PC-9 (cell line): ENCODE measurements around the gene SETD4. TPM values are rescaled to one million over a fixed set of nuclear protein-coding genes. Genes with fewer than 3 reads are reported as not detected.

ENCODE experiments used
- Bru-seq: library from RNA; stranded (reverse); fragments of 400-500 nt; gene quantifications from one replicate; lab custom pipeline; 2021; lab: Mats Ljungman, UMichigan
- BruChase-seq, 2 experiments: library from RNA; stranded (reverse); fragments of 400-500 nt; gene quantifications; one replicate each; lab custom pipeline; 2021; lab: Mats Ljungman, UMichigan
- BruUV-seq: library from RNA; stranded (reverse); fragments of 400-500 nt; replicated peaks from 2 replicates; lab custom pipeline; 2021; lab: Mats Ljungman, UMichigan
- CTCF ChIA-PET: fragments of 300-600 bp; sonication (Branson Sonifier 250); formaldehyde crosslinking; loops from one replicate; lab custom pipeline; 2022; ENCODE audit warnings: antibody characterized with exemption; lab: Charles Lee
- POLR2A ChIA-PET: fragments of 300-600 bp; sonication (Branson Sonifier 250); formaldehyde crosslinking; loops from one replicate; lab custom pipeline; 2022; ENCODE audit warnings: antibody characterized with exemption; ENCODE audit not compliant: unreplicated experiment; lab: Charles Lee
- DNase-seq, 2 experiments: peaks; one replicate each; pipeline versions ENCODE4 v3.0.0 to v3.0.0-alpha.2; 2015 to 2022; ENCODE audit warnings: mixed read lengths in 1 of 2
- H2AFZ ChIP-seq: fragments of 200-600 bp; sonication (generic); 2 replicates; pipeline ENCODE4 v1.8.1; 2017; ENCODE audit warnings: antibody characterized with exemption
- H3F3A ChIP-seq: fragments of 200-600 bp; sonication (generic); 2 replicates; pipeline ENCODE4 v1.8.1; 2017; ENCODE audit warnings: antibody characterized with exemption, mild to moderate bottlenecking, low read depth; ENCODE audit not compliant: insufficient read depth
- H3K27ac ChIP-seq: fragments of 200-600 bp; sonication (generic); 2 replicates; pipeline ENCODE4 v1.6.1; 2016; ENCODE audit warnings: mixed run types
- H3K27me3 ChIP-seq: fragments of 200-600 bp; sonication (generic); 2 replicates; pipeline ENCODE4 v1.6.1; 2016; ENCODE audit warnings: low read depth, mixed run types; ENCODE audit not compliant: insufficient read depth
- H3K36me3 ChIP-seq: fragments of 200-600 bp; sonication (generic); 2 replicates; pipeline ENCODE4 v1.6.1; 2016; ENCODE audit warnings: low read depth, mixed run types
- H3K4me1 ChIP-seq: fragments of 200-600 bp; sonication (generic); replicated peaks from 2 replicates; pipeline ENCODE4 v1.6.1; 2016; ENCODE audit warnings: mixed run types; ENCODE audit not compliant: insufficient read depth
- H3K4me2 ChIP-seq: fragments of 200-600 bp; sonication (generic); 2 replicates; pipeline ENCODE4 v1.6.1; 2017; ENCODE audit warnings: mixed run types
- H3K4me3 ChIP-seq: fragments of 200-600 bp; sonication (generic); 2 replicates; pipeline ENCODE4 v1.6.1; 2016; ENCODE audit warnings: mixed run types
- H3K79me2 ChIP-seq: fragments of 200-600 bp; sonication (generic); 2 replicates; pipeline ENCODE4 v1.6.1; 2017; ENCODE audit warnings: low read depth, mixed run types
- H3K9me2 ChIP-seq: fragments of 200-600 bp; sonication (generic); 2 replicates; pipeline ENCODE4 v1.8.1; 2017; ENCODE audit warnings: mild to moderate bottlenecking; ENCODE audit not compliant: insufficient read depth
- H3K9me3 ChIP-seq: fragments of 200-600 bp; sonication (generic); 2 replicates; pipeline ENCODE4 v1.8.1; 2016; ENCODE audit warnings: low read depth; ENCODE audit not compliant: insufficient read depth
- H4K20me1 ChIP-seq: fragments of 200-600 bp; sonication (generic); 2 replicates; pipeline ENCODE4 v1.8.1; 2017; ENCODE audit not compliant: insufficient read depth
- EZH2 ChIP-seq: fragments of 200-600 bp; sonication (generic); IDR thresholded peaks from 2 replicates; pipeline ENCODE4 v1.8.0; 2017; ENCODE audit warnings: antibody characterized with exemption, low read depth
- intact Hi-C: fragments of 100-400 bp; cut with micrococcal nuclease; formaldehyde crosslinking; loops from one replicate; pipeline ENCODE4 v1.10.0; 2022; ENCODE audit not compliant: unreplicated experiment
- long read RNA-seq: library from polyadenylated mRNA; stranded (forward); transcript quantifications from one replicate; pipeline ENCODE4 v2.0.0, GENCODE V29; 2022
- total RNA-seq: library from RNA; stranded (reverse); gene quantifications from 2 replicates; pipeline ENCODE4 v1.2.3, GENCODE V29; 2021
- TF ChIP-seq, protein P1 (sequence below): fragments of 200-600 bp; sonication (generic); conservative IDR thresholded peaks from 2 replicates; pipeline ENCODE4 v1.6.1; 2017; ENCODE audit warnings: mixed run types, antibody characterized with exemption, mild to moderate bottlenecking, moderate library complexity

SETD4 gene, protein sequence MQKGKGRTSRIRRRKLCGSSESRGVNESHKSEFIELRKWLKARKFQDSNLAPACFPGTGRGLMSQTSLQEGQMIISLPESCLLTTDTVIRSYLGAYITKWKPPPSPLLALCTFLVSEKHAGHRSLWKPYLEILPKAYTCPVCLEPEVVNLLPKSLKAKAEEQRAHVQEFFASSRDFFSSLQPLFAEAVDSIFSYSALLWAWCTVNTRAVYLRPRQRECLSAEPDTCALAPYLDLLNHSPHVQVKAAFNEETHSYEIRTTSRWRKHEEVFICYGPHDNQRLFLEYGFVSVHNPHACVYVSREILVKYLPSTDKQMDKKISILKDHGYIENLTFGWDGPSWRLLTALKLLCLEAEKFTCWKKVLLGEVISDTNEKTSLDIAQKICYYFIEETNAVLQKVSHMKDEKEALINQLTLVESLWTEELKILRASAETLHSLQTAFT
- total RNA-seq (24.2 and 27.3 TPM in 2 replicates), Bru-seq, nascent RNA (percentile 77 among the genes with signal in this experiment), BruChase-seq, experiment 1, labeled RNA remaining after a 2-hour chase (percentile 79 among the genes with signal in this experiment), BruChase-seq, experiment 2, labeled RNA remaining after a 6-hour chase (percentile 68 among the genes with signal in this experiment)
- long read RNA-seq, partial matches to known transcripts = 15 of 30 reads
- long read RNA-seq, other reads (novel, unspliced or antisense) = 15 of 30 reads

DNA sequence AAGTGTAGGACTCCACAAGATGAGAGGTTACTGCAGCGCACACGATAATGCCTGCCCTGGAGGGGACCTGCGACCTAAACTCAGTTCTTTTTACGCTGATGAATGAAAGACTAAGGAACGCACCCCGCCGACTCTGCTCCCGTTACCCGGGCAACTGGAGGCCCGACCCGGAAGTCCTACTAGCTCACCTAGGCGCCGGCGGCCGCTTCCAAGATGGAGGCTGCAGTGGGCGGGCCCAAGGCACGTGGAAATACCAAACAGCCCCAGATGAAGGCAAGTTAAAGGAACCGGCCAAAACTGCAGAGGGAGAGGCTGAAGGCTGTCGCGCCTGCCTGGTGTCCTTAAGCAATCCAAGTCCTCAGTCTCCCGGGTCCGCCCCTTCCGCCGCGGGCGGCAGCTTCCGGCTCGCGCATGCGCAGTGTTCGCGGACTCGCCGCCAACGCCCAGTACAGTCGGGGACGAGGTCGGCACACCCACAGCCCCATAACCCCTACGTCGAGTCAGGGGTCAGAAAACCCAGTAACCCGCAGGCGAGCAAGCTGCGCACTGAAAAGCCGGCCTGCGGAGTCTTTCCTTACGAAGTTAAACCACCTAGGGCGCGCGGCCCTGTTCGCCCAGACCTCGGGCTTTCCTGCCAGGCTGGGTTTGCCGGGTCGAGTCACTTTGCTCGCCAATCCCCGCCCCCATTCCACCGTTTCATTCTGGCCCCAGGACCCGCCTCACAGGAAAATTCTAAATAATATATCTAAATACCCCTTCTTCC is at the start of gene SETD4:
SETD4 (minus strand) TSS at position 368 of the 763 bp plus-strand sequence. CDS start 1,638 bp downstream, outside the sequence.
- intact Hi-C loops = loop anchor here (1.0 to 5.0 kb wide), 2 partner anchors 53 to 147 kb away; no protein-coding TSS in a partner anchor
- Histone ChIP-seq H3K9me2 (no peaks in the 10 kb centered on the region), H3F3A (peaks cover 9% of the 10 kb centered on the region; the same call in 1 of the 2 replicates), H4K20me1 (no peaks in the 10 kb centered on the region), H3K9me3 (no peaks in the 10 kb centered on the region), H3K79me2 (peaks cover 20% of the 10 kb centered on the region), H3K36me3 (peaks cover 5% of the 10 kb centered on the region; the same call in 1 of the 2 replicates), H2AFZ (peak within 1 kb of the TSS; percentile 88), H3K27me3 (no peaks in the 10 kb centered on the region), H3K4me3 (peak within 1 kb of the TSS; percentile 96), H3K4me2 (peak within 1 kb of the TSS; percentile 86), H3K27ac (peak within 1 kb of the TSS; percentile 81), H3K4me1 (peaks cover 16% of the 10 kb centered on the region)
- POLR2A ChIA-PET = interaction anchor here (0.5 to 1.0 kb wide), 2 partner anchors 9 to 19 kb away, joined by 4 to 8 read pairs; partner anchors contain the start of gene CBR1
- peak; percentile 86 to 91 for DNase-seq
- TSS peak; percentile 96 for BruUV-seq
- TF ChIP-seq EZH2 = no peak
- TF ChIP-seq, protein P1, sequence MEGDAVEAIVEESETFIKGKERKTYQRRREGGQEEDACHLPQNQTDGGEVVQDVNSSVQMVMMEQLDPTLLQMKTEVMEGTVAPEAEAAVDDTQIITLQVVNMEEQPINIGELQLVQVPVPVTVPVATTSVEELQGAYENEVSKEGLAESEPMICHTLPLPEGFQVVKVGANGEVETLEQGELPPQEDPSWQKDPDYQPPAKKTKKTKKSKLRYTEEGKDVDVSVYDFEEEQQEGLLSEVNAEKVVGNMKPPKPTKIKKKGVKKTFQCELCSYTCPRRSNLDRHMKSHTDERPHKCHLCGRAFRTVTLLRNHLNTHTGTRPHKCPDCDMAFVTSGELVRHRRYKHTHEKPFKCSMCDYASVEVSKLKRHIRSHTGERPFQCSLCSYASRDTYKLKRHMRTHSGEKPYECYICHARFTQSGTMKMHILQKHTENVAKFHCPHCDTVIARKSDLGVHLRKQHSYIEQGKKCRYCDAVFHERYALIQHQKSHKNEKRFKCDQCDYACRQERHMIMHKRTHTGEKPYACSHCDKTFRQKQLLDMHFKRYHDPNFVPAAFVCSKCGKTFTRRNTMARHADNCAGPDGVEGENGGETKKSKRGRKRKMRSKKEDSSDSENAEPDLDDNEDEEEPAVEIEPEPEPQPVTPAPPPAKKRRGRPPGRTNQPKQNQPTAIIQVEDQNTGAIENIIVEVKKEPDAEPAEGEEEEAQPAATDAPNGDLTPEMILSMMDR = no peak
- CTCF ChIA-PET = no interaction called here

DNA sequence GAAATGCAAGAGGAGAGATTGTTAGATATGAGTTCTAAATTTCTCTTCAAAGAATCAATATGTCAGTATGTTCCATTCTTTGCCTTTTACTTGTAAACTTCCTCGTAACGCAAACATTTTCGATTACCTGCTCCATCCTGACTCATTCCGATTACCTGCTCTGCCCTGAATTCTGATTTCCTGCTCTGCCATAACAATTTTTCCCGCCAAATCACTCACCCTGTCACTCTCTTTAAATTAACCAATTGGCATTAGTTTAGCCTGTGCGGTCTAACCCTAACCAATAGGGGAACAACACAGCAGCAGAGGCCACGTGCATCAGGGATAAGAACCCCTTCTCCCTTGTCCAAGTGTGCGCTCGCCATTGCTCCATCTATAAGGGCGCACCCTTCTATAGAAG is 49.5 kb upstream of the SETD4 start:
- intact Hi-C loops = loop anchor here (5.0 kb wide), 1 partner anchor 168 kb away; no protein-coding TSS in a partner anchor
- BruUV-seq = no TSS peak
- Histone ChIP-seq H3K9me2 (no peaks in the 10 kb centered on the region), H3K27ac (no peak overlapping the region), H3K9me3 (no peaks in the 10 kb centered on the region), H3K4me1 (peaks cover 6% of the 10 kb centered on the region; the same call in 1 of the 2 replicates), H3K4me3 (no peak overlapping the region), H3K4me2 (no peak overlapping the region), H3K36me3 (no peaks in the 10 kb centered on the region), H3K27me3 (no peaks in the 10 kb centered on the region), H2AFZ (no peak overlapping the region), H4K20me1 (no peaks in the 10 kb centered on the region), H3K79me2 (no peaks in the 10 kb centered on the region), H3F3A (no peaks in the 10 kb centered on the region)
- ChIA-PET CTCF (no interaction called here), POLR2A (no interaction called here)
- DNase-seq = no peak
- TF ChIP-seq, protein P1 = no peak
- no peak for TF ChIP-seq EZH2
